ENCODE data around the gene KPTN.

The KPTN gene

GRCh38 chr19:47508721-47509120 is 24.7 kb upstream of the KPTN start:
- DNase-seq = no peak

GRCh38 chr19:47507924-47508553 is 24.0 kb upstream of the KPTN start:
- DNase-seq = no peak

- no peak for DNase-seq
Observed at GRCh38 chr19:47507012-47507411, 23.0 kb upstream of the KPTN start.

- DNase-seq = no peak
Observed at GRCh38 chr19:47506459-47506858, 22.4 kb upstream of the KPTN start.

GRCh38 chr19:47505506-47505905 is 21.5 kb upstream of the KPTN start:
- DNase-seq = no peak

DNA sequence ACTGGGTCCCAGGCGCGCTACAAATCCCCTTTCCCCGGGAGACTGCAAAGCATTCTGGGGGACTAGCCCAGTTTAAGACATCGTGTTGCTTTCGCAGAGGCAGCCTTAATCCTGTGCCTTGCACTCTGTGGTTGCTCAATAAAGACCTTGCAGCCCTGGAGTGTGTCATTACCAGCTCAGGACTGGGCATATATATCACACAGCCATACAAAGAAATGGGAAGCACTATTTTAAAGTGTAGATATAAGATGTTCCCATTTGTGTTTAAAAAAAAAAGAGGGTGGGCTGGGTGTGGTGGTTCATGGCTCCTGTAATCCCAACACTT is 19.8 kb upstream of the KPTN start:
- DNase-seq = no peak

GRCh38 chr19:47503130-47503825 is 19.3 kb upstream of the KPTN start:
- no peak for DNase-seq

DNA sequence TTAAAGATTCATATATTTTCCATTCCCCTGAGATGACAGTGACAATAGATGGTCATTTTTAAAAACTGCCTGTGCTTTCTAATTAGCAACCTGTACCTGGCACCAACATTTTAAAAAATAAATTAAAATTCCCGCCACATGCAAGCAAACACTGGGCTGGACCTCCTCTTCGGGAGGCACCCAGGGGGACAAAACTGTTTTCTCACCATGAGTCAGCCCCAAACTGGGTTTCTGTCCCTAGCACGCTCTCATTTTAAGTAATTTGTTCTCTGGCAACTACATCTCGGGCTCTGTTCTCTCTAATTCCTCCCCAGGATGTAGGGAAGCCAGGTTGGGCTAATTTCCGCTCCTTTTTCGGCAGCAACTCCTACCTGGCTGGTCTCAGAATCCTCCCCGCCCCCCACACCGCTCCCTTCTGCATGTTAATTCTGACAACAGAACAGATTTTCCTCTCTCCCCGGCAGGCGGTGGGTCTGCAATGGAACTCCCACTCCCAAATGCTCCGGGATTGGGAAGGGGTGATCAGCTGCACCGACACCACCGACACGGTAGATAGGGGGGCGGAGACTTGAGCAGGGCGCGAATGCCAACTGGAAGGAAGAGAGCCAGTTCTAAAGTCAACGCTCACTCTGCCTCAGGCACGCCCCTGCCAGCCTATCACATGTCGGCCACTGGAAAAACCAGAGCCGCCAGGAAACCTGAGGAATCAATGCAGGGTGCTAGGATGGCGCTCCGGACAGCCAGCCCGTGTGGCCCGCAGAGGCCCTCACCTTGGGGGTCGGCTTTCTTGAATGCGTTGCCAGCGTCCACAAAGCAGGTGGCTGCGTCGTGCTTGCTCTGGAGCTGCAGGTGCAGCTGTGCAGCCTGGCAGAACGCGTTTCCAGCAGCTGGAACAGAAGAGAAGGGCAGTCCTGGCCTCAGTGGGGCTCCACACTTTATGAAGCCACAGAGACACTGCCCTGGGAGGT is 16.1 kb upstream of the KPTN start:
- no peak for DNase-seq

DNA sequence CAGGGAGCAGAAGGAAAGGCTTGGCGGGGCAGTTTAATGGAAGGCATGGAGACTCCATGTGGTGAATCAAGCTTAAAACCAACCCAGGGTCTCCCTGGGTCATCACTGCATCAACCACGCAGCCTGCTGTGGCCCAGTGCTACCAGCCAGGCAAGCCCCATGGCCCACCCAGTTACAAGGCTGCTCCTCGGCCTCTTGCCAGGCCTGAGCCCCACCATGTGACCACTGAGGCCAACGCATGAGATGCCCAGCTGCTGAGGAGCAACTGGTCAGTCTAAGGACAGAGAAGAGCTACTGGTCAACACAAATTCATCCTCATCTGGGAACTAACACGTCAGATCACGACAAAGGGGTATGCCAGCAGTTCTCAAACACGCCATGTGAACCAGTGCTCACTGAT is 15.4 kb upstream of the KPTN start:
- DNase-seq = no peak

- no peak for DNase-seq
Observed at GRCh38 chr19:47498561-47498960, 14.5 kb upstream of the KPTN start.

- no peak for DNase-seq
Observed at GRCh38 chr19:47497821-47498520, 14.0 kb upstream of the KPTN start.

DNA sequence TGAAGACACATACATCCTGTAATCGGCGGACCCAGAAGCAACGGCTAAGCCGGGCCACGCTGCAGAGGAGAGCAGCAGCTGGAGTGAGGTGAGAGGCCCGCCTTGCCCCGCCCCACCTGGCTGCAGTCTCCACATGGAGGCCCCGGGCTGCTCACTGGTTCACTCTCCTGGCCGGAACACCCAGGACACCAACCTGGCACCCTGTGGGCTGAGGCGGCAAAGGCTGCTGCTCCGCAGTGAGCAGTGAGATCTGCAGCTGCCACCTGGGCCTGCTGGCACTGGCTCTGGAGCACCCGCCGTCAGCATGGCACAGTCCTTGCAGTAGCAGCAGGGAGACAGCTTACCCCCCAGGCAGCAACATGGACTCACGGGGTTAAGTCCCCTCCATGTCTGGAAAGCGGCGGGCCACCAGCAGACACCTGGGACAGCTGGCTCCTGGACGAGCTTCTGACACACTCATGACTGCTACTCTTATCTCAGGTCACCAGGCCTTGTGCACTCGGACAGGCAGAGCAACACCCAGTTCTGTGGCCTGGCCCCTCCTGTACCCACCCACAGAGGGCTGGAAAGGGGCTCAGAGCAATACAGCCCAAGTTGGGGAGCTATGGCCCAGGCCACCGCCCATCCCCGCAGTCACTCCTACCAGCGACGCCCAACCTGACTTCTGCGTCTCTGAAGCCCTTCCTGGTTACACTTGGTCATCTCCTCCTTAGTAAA is 13.2 kb upstream of the KPTN start:
- DNase-seq = no peak

DNA sequence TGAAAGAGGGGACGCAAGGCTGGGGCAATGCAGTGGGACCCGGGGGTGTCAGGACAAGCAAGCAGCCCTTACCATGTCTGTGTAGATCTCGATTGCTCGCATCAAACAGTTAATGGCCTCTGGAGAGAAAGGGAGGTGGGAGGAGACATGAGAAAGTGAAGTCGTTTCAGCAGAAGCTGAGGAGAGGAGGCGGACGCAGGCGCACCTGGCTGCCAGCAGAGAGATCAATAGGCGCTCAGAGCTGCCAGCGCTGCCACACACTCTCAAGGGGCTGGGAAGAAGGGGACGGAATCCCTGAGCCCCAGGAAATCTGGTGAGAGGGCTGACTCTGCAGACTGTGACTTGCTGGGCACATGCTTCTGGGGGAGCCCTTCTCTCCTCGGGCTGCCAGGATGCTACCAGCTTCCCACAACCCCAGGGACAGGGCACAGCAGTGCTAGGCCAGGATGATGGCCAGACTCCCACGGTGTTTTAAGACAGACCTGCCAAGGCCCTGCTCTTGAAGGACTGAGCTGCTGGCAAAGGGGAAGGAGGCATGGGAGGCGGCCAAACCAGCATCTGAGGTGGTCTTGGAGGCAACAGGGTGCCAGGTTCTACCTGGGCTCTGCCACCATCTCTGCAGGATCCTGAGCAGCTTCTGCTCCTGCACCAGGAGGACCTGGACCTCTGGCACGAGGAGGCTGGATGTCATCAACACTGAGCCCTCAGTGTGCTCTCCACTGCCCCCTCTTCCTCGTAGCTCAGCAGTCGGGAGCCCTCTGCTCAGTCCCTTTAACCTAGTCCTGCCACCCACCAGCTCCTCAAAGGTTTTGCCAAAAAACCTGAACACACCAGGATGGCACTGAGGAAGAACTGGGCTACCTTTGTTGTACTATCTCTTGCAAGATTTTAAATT is 11.7 kb upstream of the KPTN start:
- no peak for DNase-seq

DNA sequence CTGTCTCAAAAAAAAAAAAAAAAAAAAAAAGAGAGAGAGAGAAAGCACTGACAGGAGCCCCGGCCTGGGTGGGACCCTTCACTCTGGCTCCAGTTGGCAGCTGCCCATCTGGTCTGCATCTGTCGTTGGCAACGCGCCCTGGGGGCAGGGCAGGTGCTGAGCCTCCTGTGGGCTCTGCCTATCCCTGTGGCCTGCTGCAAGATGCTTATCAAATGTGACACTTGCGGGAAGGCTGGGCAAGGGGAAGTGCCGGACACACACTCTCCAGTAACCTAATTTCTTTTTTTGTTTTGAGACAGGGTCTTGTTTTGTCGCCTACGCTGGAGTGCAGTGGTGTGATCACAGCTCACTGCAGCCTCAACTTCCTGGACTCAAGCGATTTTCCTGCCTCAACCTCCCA is 10.7 kb upstream of the KPTN start:
- DNase-seq = no peak

DNA sequence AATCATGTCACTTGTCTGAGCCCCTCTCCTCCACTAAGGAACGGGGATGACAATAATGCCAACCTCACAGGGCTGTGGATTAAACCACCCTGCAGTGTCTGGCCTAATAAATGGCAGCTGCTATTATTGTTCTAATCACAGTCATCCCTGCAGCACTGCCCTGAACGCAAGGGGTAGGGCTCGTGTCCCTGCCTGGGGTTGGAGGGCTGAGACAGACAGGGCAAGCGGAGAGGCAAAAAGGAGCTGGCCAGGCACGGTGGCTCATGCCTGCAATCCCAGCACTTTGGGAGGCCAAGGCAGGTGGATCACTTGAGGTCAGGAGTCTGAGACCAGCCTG is 10.2 kb upstream of the KPTN start:
- no peak for DNase-seq

DNA sequence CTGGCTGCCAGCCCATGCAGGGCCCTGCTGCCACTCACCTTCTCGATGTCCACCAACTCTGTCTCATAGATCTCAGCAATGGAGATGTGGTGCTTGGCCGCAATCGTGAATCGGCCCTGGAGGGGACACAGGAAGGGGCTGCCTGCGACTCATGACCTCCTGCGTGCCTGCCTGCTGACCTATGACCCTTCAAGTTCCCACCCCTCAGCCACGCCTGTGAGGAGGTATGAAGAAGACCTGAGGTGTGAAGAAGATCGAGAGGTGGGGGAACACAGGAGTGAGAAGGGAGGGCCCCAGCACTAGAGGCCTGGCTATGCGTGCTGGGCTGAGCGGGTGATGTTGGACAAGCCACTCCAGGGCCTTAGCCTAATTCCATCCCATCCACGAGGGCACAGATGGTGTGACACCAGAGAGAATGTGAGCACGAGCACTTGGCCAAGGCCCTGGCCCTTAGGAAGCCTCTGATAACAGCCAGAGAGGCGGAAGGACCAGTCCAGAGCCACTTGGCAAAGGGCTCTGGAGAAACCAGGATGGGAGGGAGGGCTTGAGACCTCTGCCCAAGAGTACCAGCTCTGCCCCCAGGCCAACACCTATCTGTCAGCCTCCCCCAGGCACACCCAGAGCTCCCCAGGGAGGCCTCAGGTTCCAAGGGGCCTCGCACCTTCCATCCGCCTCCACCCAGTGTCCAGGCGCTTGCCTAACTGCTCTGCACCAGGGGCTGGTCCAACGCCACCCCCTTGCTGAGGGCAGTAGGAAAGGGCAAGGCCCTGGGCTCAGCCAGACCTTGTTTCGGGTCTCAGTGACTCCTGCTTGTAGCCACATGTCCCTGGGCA is 9.6 kb upstream of the KPTN start:
- DNase-seq = no peak

DNA sequence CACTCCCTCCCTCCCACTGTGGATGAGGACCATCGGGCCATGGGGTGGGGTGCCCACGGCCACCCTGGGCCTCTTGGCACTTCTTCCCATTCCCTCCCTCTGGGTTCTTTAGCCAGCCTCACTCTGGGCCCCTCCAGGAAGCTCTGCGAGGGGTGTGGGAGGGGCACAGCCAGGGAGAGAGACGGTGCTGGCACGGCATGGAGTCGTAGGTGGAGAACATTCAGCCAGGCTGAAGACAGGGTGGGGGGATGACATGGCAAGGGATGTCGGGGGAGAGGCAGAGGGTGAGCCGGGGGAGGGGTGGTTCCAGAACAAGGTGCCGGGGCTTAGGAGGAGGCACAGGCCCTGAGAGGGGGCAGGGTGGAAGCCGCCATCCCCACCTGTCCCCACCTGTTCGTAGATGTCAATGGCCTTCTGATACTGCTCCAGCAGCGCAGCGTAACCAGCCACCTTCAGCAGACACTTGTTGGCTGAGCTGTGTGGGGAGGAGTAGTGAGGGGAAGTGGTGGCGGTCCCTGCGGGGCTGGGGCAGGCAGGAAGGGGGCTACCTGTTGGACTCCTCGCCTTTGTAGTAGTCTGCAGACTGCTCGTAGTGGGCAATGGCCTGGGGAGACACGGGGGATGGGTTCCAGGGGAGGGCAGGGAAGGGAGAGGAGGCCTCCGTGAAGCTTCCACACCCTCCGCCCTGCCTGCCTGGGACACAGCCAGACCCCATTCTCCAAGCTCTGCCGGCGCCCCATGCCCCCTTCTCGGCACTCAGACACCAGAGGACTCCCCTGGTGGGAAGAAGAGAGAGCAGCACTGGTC is 8.8 kb upstream of the KPTN start:
- no peak for DNase-seq

GRCh38 chr19:47492137-47492533 is 8.1 kb upstream of the KPTN start:
- DNase-seq = no peak

GRCh38 chr19:47491358-47492136 is 7.5 kb upstream of the KPTN start:
- DNase-seq = no peak
